Panc1 (cell line): ENCODE measurements around the gene GPR156. TPM values are rescaled to one million over a fixed set of nuclear protein-coding genes. Genes with fewer than 3 reads are reported as not detected.

ENCODE experiments used
- ATAC-seq: fragments of 200-7000 bp; cut with Tn5 transposase; 2 replicates; pipeline ENCODE4 v1.9.1; 2020; ENCODE audit warnings: mild to moderate bottlenecking, moderate library complexity
- BruUV-seq: library from RNA; stranded (reverse); fragments of 400-500 nt; replicated peaks from 2 replicates; lab custom pipeline; 2021; lab: Mats Ljungman, UMichigan
- CTCF ChIA-PET: fragments of 300-600 bp; sonication (Branson Sonifier 250); formaldehyde crosslinking; loops from one replicate; lab custom pipeline; 2022; ENCODE audit warnings: antibody characterized with exemption; lab: Charles Lee
- POLR2A ChIA-PET: fragments of 300-600 bp; sonication (Branson Sonifier 250); formaldehyde crosslinking; loops from one replicate; lab custom pipeline; 2022; ENCODE audit warnings: antibody characterized with exemption; lab: Charles Lee
- DNase-seq: peaks from one replicate; pipeline ENCODE4 v3.0.0-alpha.2; 2010; ENCODE audit warnings: low read depth, low spot score
- H3K27ac ChIP-seq: 2 replicates; pipeline ENCODE4 v1.5.1; 2011; ENCODE audit warnings: mild to moderate bottlenecking, low read length, inconsistent platforms
- H3K27me3 ChIP-seq: fragments of 200-500 bp; sonication (Bioruptor generic); 2 replicates; pipeline ENCODE4 v1.6.0; 2014; ENCODE audit warnings: low read length, inconsistent platforms; ENCODE audit not compliant: control insufficient read depth, insufficient read depth
- H3K36me3 ChIP-seq: fragments of 200-500 bp; sonication (Bioruptor generic); 2 replicates; pipeline ENCODE4 v1.5.1; 2014; ENCODE audit warnings: inconsistent platforms, mild to moderate bottlenecking, low read length, moderate library complexity; ENCODE audit not compliant: control insufficient read depth, insufficient read depth
- H3K4me1 ChIP-seq: 2 replicates; pipeline ENCODE4 v1.5.1; 2011; ENCODE audit warnings: inconsistent platforms, mild to moderate bottlenecking, low read length, moderate library complexity; ENCODE audit not compliant: control insufficient read depth, insufficient read depth
- H3K4me3 ChIP-seq, 2 experiments: 2 replicates each; pipeline ENCODE4 v1.5.1; 2011 to 2012; ENCODE audit warnings: low read depth in 2 of 2, low read length in 2 of 2, mild to moderate bottlenecking in 2 of 2, inconsistent platforms in 1 of 2, moderate library complexity in 1 of 2
- H3K9me3 ChIP-seq: fragments of 200-500 bp; sonication (Bioruptor generic); 2 replicates; pipeline ENCODE4 v1.5.1; 2014; ENCODE audit warnings: low read depth, mild to moderate bottlenecking, inconsistent platforms, low read length, moderate library complexity; ENCODE audit not compliant: control insufficient read depth, insufficient read depth
- POLR2AphosphoS5 ChIP-seq: IDR thresholded peaks from 2 replicates; pipeline ENCODE4 v1.6.1; 2012; ENCODE audit warnings: mild to moderate bottlenecking, low read depth, low read length, moderate library complexity
- REST ChIP-seq, 2 experiments: IDR thresholded peaks; 2 replicates each; pipeline ENCODE4 v1.6.1; 2011 to 2012; ENCODE audit warnings: low read depth in 2 of 2, control low read depth in 1 of 2, low read length in 1 of 2, mild to moderate bottlenecking in 1 of 2, moderate library complexity in 1 of 2; ENCODE audit not compliant: insufficient read depth in 1 of 2
- SIN3A ChIP-seq: IDR thresholded peaks from 2 replicates; pipeline ENCODE4 v1.6.1; 2012; ENCODE audit warnings: low read depth, mild to moderate bottlenecking, low read length, moderate library complexity, borderline replicate concordance; ENCODE audit not compliant: insufficient read depth
- TCF7L2 ChIP-seq: IDR thresholded peaks from 2 replicates; pipeline ENCODE4 v1.6.1; 2011; ENCODE audit warnings: mild to moderate bottlenecking, low read depth, low read length, inconsistent platforms
- in situ Hi-C: cut with HindIII; loops from 2 replicates; pipeline ENCODE4 v1.10.0; 2016; ENCODE audit warnings: low sequenced_read_pairs, low pct_unique_long_range_greater_than_20kb
- intact Hi-C: fragments of 100-400 bp; cut with micrococcal nuclease; formaldehyde crosslinking; loops from one replicate; pipeline ENCODE4 v1.10.0; 2022; ENCODE audit not compliant: unreplicated experiment
- total RNA-seq: library from RNA; stranded (reverse); gene quantifications from one replicate; pipeline ENCODE4 v1.2.1, GENCODE V29; 2021; ENCODE audit not compliant: unreplicated experiment
- TF ChIP-seq, protein P1 (sequence below): fragments of 450-650 bp; IDR thresholded peaks from 2 replicates; pipeline ENCODE4 v1.5.1; 2017; ENCODE audit warnings: mild to moderate bottlenecking

The GPR156 gene
- total RNA-seq, 1 experiment from 2014 or later, result 0.39 TPM

DNA sequence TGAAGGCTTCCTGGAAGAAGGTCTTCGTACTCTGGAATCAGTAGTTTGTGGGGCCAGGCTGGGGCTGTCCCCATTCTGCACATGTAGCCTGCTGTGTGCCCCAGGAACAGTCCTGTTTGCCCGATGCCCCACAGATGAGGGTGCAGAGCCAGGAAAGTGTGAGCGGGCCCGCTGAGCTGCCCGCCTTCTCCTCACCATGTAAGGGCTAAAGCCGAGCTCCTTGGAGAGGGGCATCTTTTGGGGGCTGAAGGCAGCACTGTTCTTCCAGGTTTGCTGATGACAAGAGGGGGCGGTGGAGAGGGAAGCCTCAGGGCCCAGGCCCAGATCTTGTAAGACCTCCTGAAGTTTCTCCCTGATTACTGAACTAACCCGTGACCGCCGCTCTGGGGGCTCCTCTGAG is 117.5 kb downstream of the GPR156 start:
- ATAC-seq (no peak), DNase-seq (no peak)
- no peaks in the 10 kb centered on the region for H3K9me3 ChIP-seq
- H3K36me3 ChIP-seq, result no peaks in the 10 kb centered on the region
- TF ChIP-seq POLR2AphosphoS5 (no peak), TCF7L2 (no peak), REST (IDR thresholded peaks at IDR 0.05; ENCODE audit: insufficient read depth in 1 of 2, low read depth in 2 of 2, low read length in 1 of 2) (no peak), SIN3A (no peak)
- TF ChIP-seq, protein P1, sequence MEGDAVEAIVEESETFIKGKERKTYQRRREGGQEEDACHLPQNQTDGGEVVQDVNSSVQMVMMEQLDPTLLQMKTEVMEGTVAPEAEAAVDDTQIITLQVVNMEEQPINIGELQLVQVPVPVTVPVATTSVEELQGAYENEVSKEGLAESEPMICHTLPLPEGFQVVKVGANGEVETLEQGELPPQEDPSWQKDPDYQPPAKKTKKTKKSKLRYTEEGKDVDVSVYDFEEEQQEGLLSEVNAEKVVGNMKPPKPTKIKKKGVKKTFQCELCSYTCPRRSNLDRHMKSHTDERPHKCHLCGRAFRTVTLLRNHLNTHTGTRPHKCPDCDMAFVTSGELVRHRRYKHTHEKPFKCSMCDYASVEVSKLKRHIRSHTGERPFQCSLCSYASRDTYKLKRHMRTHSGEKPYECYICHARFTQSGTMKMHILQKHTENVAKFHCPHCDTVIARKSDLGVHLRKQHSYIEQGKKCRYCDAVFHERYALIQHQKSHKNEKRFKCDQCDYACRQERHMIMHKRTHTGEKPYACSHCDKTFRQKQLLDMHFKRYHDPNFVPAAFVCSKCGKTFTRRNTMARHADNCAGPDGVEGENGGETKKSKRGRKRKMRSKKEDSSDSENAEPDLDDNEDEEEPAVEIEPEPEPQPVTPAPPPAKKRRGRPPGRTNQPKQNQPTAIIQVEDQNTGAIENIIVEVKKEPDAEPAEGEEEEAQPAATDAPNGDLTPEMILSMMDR, result no peak
- in situ Hi-C loops, result no loop called here
- intact Hi-C loops, result no loop called here
- H3K4me1 ChIP-seq, result no peaks in the 10 kb centered on the region
- BruUV-seq, result no TSS peak
- H3K27ac ChIP-seq, result no peak overlapping the region
- no peaks in the 10 kb centered on the region; the same call in 1 of the 2 replicates for H3K27me3 ChIP-seq
- ChIA-PET CTCF (no interaction called here), POLR2A (no interaction called here)
- no peak overlapping the region for H3K4me3 ChIP-seq

- Histone ChIP-seq H3K9me3 (no peaks in the 10 kb centered on the region), H3K36me3 (no peaks in the 10 kb centered on the region), H3K4me1 (no peaks in the 10 kb centered on the region), H3K27me3 (no peaks in the 10 kb centered on the region; the same call in 1 of the 2 replicates), H3K4me3 (no peak overlapping the region), H3K27ac (no peak overlapping the region)
- intact Hi-C loops (no loop called here), in situ Hi-C loops (no loop called here)
- BruUV-seq, result no TSS peak
- CTCF ChIA-PET, result no interaction called here
- DNase-seq (no peak), ATAC-seq (no peak)
- POLR2A ChIA-PET, result no interaction called here
- TF ChIP-seq, protein P1, result no peak
- no peak for TF ChIP-seq SIN3A
- no peak for TF ChIP-seq TCF7L2
- TF ChIP-seq REST (IDR thresholded peaks at IDR 0.05; ENCODE audit: insufficient read depth in 1 of 2, low read depth in 2 of 2, low read length in 1 of 2), result no peak
- TF ChIP-seq POLR2AphosphoS5, result no peak
Observed at GRCh38 chr3:120163816-120164215, 121.2 kb downstream of the GPR156 start.
